Measurements from ENCODE around the gene NADK2. TPM values are rescaled to one million over a fixed set of nuclear protein-coding genes. Genes with fewer than 3 reads are reported as not detected.

NADK2 gene
- total and polyA plus RNA-seq, 4 donors, result 73.6 to 178 (median 88.0) TPM

GRCh38 chr5:36240779-36241630, 720 bp downstream of the NADK2 start:
- Histone ChIP-seq H3K9ac (ENCODE audit: low read depth in 1 of 2, low read length in 2 of 2) (peak overlapping the region; percentile 87 to 99), H3K36me3 (ENCODE audit: control insufficient read depth in 4 of 4, insufficient read depth in 3 of 4, low read depth in 1 of 4, low read length in 3 of 4) (no peaks in the 10 kb centered on the region), H3K4me1 (ENCODE audit: control insufficient read depth in 4 of 4, insufficient read depth in 4 of 4, low read length in 3 of 4) (peaks cover 3 to 45% (median 28%) of the 10 kb centered on the region in 4 donors), H3K27ac (ENCODE audit: low read depth in 1 of 2, low read length in 2 of 2) (peak overlapping the region; percentile 98 to 99), H3K4me3 (ENCODE audit: low read depth in 1 of 3, low read length in 3 of 3) (peak overlapping the region; percentile 69 to 88 (median 70)), H3K9me3 (ENCODE audit: control insufficient read depth in 4 of 4, low read length in 3 of 4) (no peaks in the 10 kb centered on the region), H3K27me3 (ENCODE audit: control insufficient read depth in 4 of 4, insufficient read depth in 4 of 4, low read length in 3 of 4) (no peaks in the 10 kb centered on the region)
- DNase-seq (ENCODE audit: low spot score), result peak; percentile 69
- TF ChIP-seq NR2F2 (IDR thresholded peaks at IDR 0.05) (no peak), ZBTB33 (IDR thresholded peaks at IDR 0.05) (no peak), EGR1 (IDR thresholded peaks at IDR 0.05; ENCODE audit: low read depth in 2 of 2) (peak in 1 of 2 donors; percentile 46), FOXA2 (IDR thresholded peaks at IDR 0.05) (no peak), HNF4G (IDR thresholded peaks at IDR 0.05) (no peak), CTCF (IDR thresholded peaks at IDR 0.05; ENCODE audit: low read depth, low read length, missing input control) (no peak), RXRA (IDR thresholded peaks at IDR 0.05) (no peak), JUND (IDR thresholded peaks at IDR 0.05) (no peak), ATF3 (IDR thresholded peaks at IDR 0.05) (no peak), GABPA (IDR thresholded peaks at IDR 0.05 in 1 of 2, conservative IDR thresholded peaks at IDR 0.05 in 1 of 2) (no peak), REST (IDR thresholded peaks at IDR 0.05) (no peak), HNF4A (conservative IDR thresholded peaks at IDR 0.05) (no peak), SP1 (IDR thresholded peaks at IDR 0.05) (peak; percentile 27), RAD21 (IDR thresholded peaks at IDR 0.05) (peak; percentile 8 to 41), FOXA1 (IDR thresholded peaks at IDR 0.05) (no peak), YY1 (IDR thresholded peaks at IDR 0.05) (no peak), TAF1 (conservative IDR thresholded peaks at IDR 0.05) (no peak), MAX (IDR thresholded peaks at IDR 0.05) (no peak)
- WGBS, result under 1% methylated on average over 61 of the region's 61 CpGs
